Epithelial cell of esophagus (primary cell): ENCODE measurements around the gene CARMIL1.

Experiments used
- DNase-seq: peaks from one replicate; pipeline ENCODE4 v3.0.0; 2010; ENCODE audit warnings: low read depth
- H3K4me3 ChIP-seq: 2 replicates; pipeline ENCODE4 v1.5.1; 2011; ENCODE audit warnings: mild to moderate bottlenecking, low read length, control low read depth
- TF ChIP-seq, protein P1 (sequence below): IDR thresholded peaks from 2 replicates; pipeline ENCODE4 v1.5.1; 2011; ENCODE audit warnings: low read depth, mild to moderate bottlenecking, low read length, control low read depth, inconsistent platforms; ENCODE audit not compliant: insufficient read depth; ENCODE audit errors: missing control alignments

Gene CARMIL1

DNA sequence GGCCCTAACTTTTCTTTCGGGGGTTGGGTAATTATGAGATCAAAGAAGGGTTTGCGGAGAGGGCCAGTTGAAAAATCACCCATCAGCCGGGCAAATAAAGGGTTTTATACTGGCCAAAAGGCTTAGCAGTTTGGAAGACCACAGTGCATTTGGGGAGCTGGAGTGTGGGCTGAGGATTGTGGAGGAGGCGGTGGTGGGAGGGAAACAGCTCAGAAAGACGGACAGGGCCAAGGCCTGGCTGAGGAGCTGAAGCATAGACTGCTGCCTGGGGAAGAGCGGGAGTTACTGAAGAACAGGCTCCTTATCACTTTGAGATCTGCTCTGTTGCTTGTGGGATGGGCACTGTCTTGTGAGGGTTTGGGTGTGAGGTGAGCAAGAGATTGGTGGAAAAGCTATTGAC lies 144.2 kb downstream of the CARMIL1 start:
- no peak for DNase-seq
- TF ChIP-seq, protein P1, sequence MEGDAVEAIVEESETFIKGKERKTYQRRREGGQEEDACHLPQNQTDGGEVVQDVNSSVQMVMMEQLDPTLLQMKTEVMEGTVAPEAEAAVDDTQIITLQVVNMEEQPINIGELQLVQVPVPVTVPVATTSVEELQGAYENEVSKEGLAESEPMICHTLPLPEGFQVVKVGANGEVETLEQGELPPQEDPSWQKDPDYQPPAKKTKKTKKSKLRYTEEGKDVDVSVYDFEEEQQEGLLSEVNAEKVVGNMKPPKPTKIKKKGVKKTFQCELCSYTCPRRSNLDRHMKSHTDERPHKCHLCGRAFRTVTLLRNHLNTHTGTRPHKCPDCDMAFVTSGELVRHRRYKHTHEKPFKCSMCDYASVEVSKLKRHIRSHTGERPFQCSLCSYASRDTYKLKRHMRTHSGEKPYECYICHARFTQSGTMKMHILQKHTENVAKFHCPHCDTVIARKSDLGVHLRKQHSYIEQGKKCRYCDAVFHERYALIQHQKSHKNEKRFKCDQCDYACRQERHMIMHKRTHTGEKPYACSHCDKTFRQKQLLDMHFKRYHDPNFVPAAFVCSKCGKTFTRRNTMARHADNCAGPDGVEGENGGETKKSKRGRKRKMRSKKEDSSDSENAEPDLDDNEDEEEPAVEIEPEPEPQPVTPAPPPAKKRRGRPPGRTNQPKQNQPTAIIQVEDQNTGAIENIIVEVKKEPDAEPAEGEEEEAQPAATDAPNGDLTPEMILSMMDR = no peak
- no peak overlapping the region for H3K4me3 ChIP-seq

DNA sequence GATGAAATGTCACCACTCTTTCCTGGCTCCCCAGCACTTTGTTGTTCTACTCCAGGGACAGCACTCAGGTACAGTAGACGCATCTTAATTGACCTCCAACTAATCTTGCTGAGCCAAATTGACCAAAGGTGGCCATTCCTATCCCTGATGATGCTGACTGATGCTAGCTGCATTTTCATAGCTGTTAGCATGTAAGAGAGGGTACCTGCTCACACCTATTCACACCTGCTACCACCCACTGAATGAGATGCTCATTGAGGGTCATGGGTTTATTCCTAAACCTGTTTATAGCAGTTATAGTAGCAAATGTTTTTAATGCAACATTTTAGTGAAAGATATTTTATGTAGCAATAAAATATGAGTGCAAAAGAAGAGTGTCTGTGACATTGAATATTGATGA lies 145.1 kb downstream of the CARMIL1 start:
- TF ChIP-seq, protein P1 = no peak
- DNase-seq = no peak
- no peak overlapping the region for H3K4me3 ChIP-seq

DNA sequence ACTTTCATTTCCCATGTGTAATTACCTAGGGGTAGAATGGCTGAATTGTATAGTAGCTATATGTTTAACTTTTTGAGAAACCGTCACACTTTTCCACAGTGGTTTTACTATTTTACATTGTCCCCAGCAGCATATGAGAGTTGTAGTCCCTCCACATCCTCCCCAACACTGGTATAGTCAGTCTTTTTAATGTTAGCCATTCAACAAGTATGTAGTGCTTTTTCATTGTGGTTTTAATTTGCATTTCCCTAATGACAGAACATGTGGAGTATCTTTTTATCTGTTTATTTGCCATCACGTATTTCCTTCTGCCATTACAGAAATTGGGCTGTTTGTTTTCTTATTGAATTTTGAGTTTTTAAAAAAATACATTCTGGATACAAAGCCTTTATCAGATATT lies 148.4 kb downstream of the CARMIL1 start:
- no peak overlapping the region for H3K4me3 ChIP-seq
- TF ChIP-seq, protein P1 = no peak
- DNase-seq = no peak

DNA sequence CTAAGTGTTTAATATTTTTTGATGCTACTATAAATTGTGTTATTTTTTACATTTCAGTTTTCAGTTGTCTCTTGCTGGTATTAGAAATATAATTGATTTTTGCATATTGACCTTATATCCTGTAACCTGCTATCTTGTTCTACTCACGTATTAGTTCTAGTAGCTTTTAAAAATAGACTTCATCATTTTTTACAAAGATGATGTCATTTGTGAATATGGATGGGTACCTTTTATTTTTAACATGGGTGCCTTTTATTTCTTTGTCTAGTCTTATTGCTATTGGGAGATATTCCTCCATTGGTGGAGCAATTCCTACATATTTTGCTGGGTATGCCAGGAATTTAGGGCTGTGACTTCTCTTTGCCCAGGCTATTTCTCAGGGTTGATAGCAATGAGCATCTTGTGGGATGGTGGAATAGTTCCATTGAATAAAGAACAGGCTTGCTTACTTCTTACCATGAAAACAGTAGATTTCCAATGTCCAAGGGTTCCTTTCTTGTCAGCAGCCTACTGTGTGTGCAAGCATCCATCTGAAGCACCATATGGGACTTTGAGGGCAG lies 149.7 kb downstream of the CARMIL1 start:
- no peak for DNase-seq
- H3K4me3 ChIP-seq = no peak overlapping the region
- TF ChIP-seq, protein P1 = no peak

DNA sequence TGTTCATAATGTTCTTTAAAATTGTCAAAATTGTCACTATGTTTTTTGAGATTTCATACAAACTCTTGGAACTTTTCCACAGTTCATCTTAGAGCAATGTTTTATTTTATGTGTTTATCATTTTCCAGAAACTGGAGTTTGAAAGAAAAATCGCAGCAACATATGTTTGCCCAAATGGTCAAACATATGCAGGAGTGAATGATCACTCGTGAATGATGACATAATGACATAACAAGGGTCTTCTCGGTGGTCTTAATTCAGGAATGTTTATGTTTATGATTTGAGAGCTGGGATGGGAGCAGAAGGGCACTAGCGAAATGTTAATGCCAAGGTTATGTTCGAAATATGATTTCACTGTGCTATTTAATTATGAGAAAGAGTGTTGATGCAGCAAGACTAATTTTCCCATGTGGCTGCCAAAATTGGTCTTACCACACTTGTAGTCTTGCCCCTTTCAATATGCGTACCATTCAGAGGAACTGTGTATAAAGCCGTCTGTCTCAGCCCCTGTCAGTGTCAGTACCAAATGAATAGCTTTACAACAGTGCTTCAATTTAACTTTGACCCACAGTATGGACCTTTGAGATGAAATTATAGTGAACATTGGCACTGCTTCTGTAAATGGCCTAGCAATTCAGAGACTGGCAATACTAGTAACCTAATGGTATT lies 152.3 kb downstream of the CARMIL1 start:
- TF ChIP-seq, protein P1 = no peak
- no peak for DNase-seq
- H3K4me3 ChIP-seq = no peak overlapping the region

DNA sequence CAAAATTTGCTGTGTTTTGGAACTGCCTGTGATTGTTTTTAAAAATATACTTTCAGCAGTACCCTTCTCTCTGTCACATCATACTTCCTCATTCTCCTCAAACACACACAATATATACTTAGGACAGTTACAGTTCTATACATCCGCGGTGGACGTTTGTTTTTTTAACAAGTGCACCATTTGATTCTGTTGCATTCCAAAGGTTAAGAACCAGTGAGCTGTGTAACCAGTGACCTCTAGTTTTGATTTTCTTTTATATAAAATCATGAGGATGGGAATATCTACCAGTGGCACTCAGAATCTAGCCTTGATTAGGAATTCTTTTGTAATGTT lies 152.8 kb downstream of the CARMIL1 start:
- H3K4me3 ChIP-seq = no peak overlapping the region
- no peak for DNase-seq
- TF ChIP-seq, protein P1 = no peak

DNA sequence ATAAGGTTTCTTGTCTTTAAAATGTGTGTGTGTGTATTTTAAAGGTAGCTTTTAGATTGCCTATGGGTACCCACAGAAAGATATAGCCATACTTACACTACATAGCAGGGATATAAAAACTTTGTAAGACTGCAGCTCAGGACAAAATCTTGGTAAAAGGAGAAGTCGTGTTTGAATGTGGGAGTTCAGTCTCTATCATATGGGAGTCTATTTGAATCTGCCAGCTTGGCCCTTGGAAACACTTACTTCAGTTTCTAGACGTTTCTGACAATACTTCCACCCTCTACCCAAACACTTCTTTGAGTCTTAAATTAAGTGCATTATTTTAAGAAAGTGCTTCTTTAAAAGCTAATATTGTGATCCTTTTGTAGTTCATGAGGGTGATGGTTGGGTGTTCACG lies 155.7 kb downstream of the CARMIL1 start:
- no peak for DNase-seq
- no peak overlapping the region for H3K4me3 ChIP-seq
- TF ChIP-seq, protein P1 = no peak
